HCT116 (cell line): ENCODE data around the gene FGF19. TPM values are rescaled to one million over a fixed set of nuclear protein-coding genes. Genes with fewer than 3 reads are reported as not detected.

Experiments used
- ATAC-seq: fragments of 200-7000 bp; cut with Tn5 transposase; 2 replicates; pipeline ENCODE4 v1.9.1; 2020; ENCODE audit warnings: mild to moderate bottlenecking, moderate library complexity
- BruUV-seq: library from RNA; stranded (reverse); fragments of 400-500 nt; replicated peaks from 2 replicates; lab custom pipeline; 2021; lab: Mats Ljungman, UMichigan
- CTCF ChIA-PET: fragments of 300-600 bp; sonication (Branson Sonifier 250); formaldehyde crosslinking; loops from one replicate; lab custom pipeline; 2021; ENCODE audit warnings: antibody characterized with exemption; lab: Charles Lee
- POLR2A ChIA-PET: fragments of 300-600, 350-600 bp; sonication (Branson Sonifier 250); formaldehyde crosslinking; loops from one replicate; lab custom pipeline; 2021; ENCODE audit warnings: antibody characterized with exemption; lab: Charles Lee
- RAD21 ChIA-PET, 2 experiments: fragments of 300-600 bp; sonication (Branson Sonifier 250); formaldehyde crosslinking; loops; one replicate each; lab custom pipeline; 2023; ENCODE audit warnings: low total read pairs in 2 of 2; ENCODE audit not compliant: uncharacterized antibody in 2 of 2, unreplicated experiment in 2 of 2, low non-redundant PET in 1 of 2; lab: Charles Lee
- DNase-seq: peaks from one replicate; pipeline ENCODE4 v3.0.0-alpha.2; 2010; ENCODE audit warnings: low read depth, low spot score
- H2AFZ ChIP-seq: fragments of 200-600 bp; shearing (Covaris generic), sonication (generic); 2 replicates; pipeline ENCODE4 v1.6.1; 2017; ENCODE audit warnings: low read depth, mixed run types, mixed read lengths, antibody characterized with exemption, low read length; ENCODE audit not compliant: poor library complexity, severe bottlenecking
- H3K27ac ChIP-seq: 2 replicates; pipeline ENCODE4 v1.5.1; 2012; ENCODE audit warnings: low read depth, low read length
- H3K27me3 ChIP-seq: fragments of 200-600 bp; sonication (generic); 2 replicates; pipeline ENCODE4 v1.6.1; 2016; ENCODE audit warnings: mixed run types, low read length, mixed read lengths; ENCODE audit not compliant: insufficient read depth
- H3K36me3 ChIP-seq, 2 experiments: fragments of 200-500 bp in 1 of 2; fragments of 200-600 bp in 1 of 2; sonication (Bioruptor generic) in 1 of 2; sonication (generic) in 1 of 2; 2 replicates each; pipeline versions ENCODE4 v1.5.1 to v1.6.1; 2014 to 2016; ENCODE audit warnings: low read length in 2 of 2, inconsistent platforms in 1 of 2, mixed read lengths in 1 of 2, mixed run types in 1 of 2; ENCODE audit not compliant: insufficient read depth in 2 of 2, control insufficient read depth in 1 of 2
- H3K4me1 ChIP-seq, 2 experiments: fragments of 200-600 bp in 1 of 2; sonication (generic) in 1 of 2; 2 replicates each; pipeline versions ENCODE4 v1.5.1 to v1.6.1; 2012 to 2017; ENCODE audit warnings: low read length in 2 of 2, inconsistent platforms in 1 of 2, mild to moderate bottlenecking in 1 of 2, mixed read lengths in 1 of 2, mixed run types in 1 of 2, moderate library complexity in 1 of 2; ENCODE audit not compliant: insufficient read depth in 2 of 2, control insufficient read depth in 1 of 2
- H3K4me2 ChIP-seq: fragments of 200-600 bp; sonication (generic); 2 replicates; pipeline ENCODE4 v1.6.1; 2017; ENCODE audit warnings: mixed run types, low read length, mixed read lengths
- H3K4me3 ChIP-seq, 2 experiments: fragments of 200-600 bp in 1 of 2; sonication (generic) in 1 of 2; replicated peaks in 1 of 2; 2 replicates each; pipeline ENCODE4 v1.5.1; 2011 to 2016; ENCODE audit warnings: low read length in 2 of 2, control low read depth in 1 of 2, low read depth in 1 of 2, mild to moderate bottlenecking in 1 of 2, mixed read lengths in 1 of 2, mixed run types in 1 of 2
- H3K79me2 ChIP-seq: fragments of 200-600 bp; sonication (generic); 2 replicates; pipeline ENCODE4 v1.6.1; 2017; ENCODE audit warnings: mild to moderate bottlenecking, mixed run types, low read length, moderate library complexity, mixed read lengths; ENCODE audit not compliant: insufficient read depth
- H3K9ac ChIP-seq: fragments of 200-600 bp; sonication (generic); 2 replicates; pipeline ENCODE4 v1.6.1; 2016; ENCODE audit warnings: low read length, mixed read lengths
- H3K9me2 ChIP-seq: fragments of 200-600 bp; sonication (generic), shearing (Covaris generic); 2 replicates; pipeline ENCODE4 v1.6.1; 2017; ENCODE audit warnings: mixed run types, mild to moderate bottlenecking, moderate library complexity; ENCODE audit not compliant: insufficient read depth
- H3K9me3 ChIP-seq, 2 experiments: fragments of 200-500 bp in 1 of 2; fragments of 200-600 bp in 1 of 2; sonication (Bioruptor generic) in 1 of 2; sonication (generic) in 1 of 2; 2 replicates each; pipeline ENCODE4 v1.6.1; 2014 to 2017; ENCODE audit warnings: low read length in 2 of 2, mixed read lengths in 2 of 2, inconsistent platforms in 1 of 2, low read depth in 1 of 2, mild to moderate bottlenecking in 1 of 2, mixed run types in 1 of 2, moderate library complexity in 1 of 2; ENCODE audit not compliant: control insufficient read depth in 1 of 2, insufficient read depth in 1 of 2
- H4K20me1 ChIP-seq: fragments of 200-600 bp; sonication (generic), shearing (Covaris generic); 2 replicates; pipeline ENCODE4 v1.6.1; 2017; ENCODE audit warnings: mixed run types, mild to moderate bottlenecking, moderate library complexity; ENCODE audit not compliant: insufficient read depth
- CBX3 ChIP-seq: IDR thresholded peaks from 2 replicates; pipeline ENCODE4 v1.6.1; 2012; ENCODE audit warnings: low read depth
- CEBPB ChIP-seq: IDR thresholded peaks from 2 replicates; pipeline ENCODE4 v1.6.1; 2012; ENCODE audit warnings: low read depth
- EGR1 ChIP-seq: IDR thresholded peaks from 2 replicates; pipeline ENCODE4 v1.6.1; 2012; ENCODE audit warnings: low read depth
- EZH2phosphoT487 ChIP-seq: fragments of 200-600 bp; IDR thresholded peaks from 2 replicates; pipeline ENCODE4 v1.6.1; 2018; ENCODE audit warnings: antibody characterized with exemption, borderline replicate concordance
- FOSL1 ChIP-seq: IDR thresholded peaks from 2 replicates; pipeline ENCODE4 v1.6.1; 2012; ENCODE audit warnings: low read depth
- JUND ChIP-seq: IDR thresholded peaks from 2 replicates; pipeline ENCODE4 v1.6.1; 2012
- POLR2A ChIP-seq: IDR thresholded peaks from 2 replicates; pipeline ENCODE4 v1.7.0; 2011; ENCODE audit warnings: borderline replicate concordance; ENCODE audit not compliant: insufficient read depth, insufficient read length; ENCODE audit errors: extremely low read depth
- POLR2AphosphoS5 ChIP-seq: IDR thresholded peaks from 2 replicates; pipeline ENCODE4 v1.6.1; 2011; ENCODE audit warnings: mild to moderate bottlenecking, low read depth, low read length, moderate library complexity
- SP1 ChIP-seq: IDR thresholded peaks from 2 replicates; pipeline ENCODE4 v1.6.1; 2012; ENCODE audit warnings: low read depth
- TCF7L2 ChIP-seq: IDR thresholded peaks from 2 replicates; pipeline ENCODE4 v1.7.0; 2011; ENCODE audit warnings: borderline replicate concordance, inconsistent platforms; ENCODE audit not compliant: insufficient read depth, insufficient read length; ENCODE audit errors: extremely low read depth
- YY1 ChIP-seq: IDR thresholded peaks from 2 replicates; pipeline ENCODE4 v1.6.1; 2011; ENCODE audit warnings: low read length, low read depth, moderate library complexity, mild to moderate bottlenecking; ENCODE audit not compliant: insufficient replicate concordance; ENCODE audit errors: extremely low read depth
- ZNF274 ChIP-seq: fragments of 200-500 bp; sonication (Bioruptor generic); IDR thresholded peaks from 2 replicates; pipeline ENCODE4 v1.6.1; 2014; ENCODE audit warnings: mild to moderate bottlenecking, low read depth, low read length, inconsistent platforms
- intact Hi-C: fragments of 100-400 bp; cut with micrococcal nuclease; formaldehyde crosslinking; loops from 2 replicates; pipeline ENCODE4 v1.10.0; 2022
- total RNA-seq: library from RNA; stranded (reverse); gene quantifications from one replicate; pipeline ENCODE4 v1.2.1, GENCODE V29; 2021; ENCODE audit not compliant: unreplicated experiment
- TF ChIP-seq, protein P1 (sequence below), 3 experiments: fragments of 200-600 bp in 1 of 3; sonication (generic) in 1 of 3; IDR thresholded peaks in 2 of 3; conservative IDR thresholded peaks in 1 of 3; 2 replicates each; pipeline ENCODE4 v1.5.1; 2012 to 2017; ENCODE audit warnings: low read depth in 2 of 3, low read length in 2 of 3, antibody characterized with exemption in 1 of 3, borderline replicate concordance in 1 of 3, control low read depth in 1 of 3, mild to moderate bottlenecking in 1 of 3, mixed read lengths in 1 of 3, mixed run types in 1 of 3, moderate library complexity in 1 of 3; ENCODE audit not compliant: insufficient read depth in 1 of 3
- TF ChIP-seq, protein P2 (sequence below): IDR thresholded peaks from 2 replicates; pipeline ENCODE4 v1.6.1; 2012
- TF ChIP-seq, protein P3 (sequence below): IDR thresholded peaks from 2 replicates; pipeline ENCODE4 v1.6.1; 2012
- TF ChIP-seq, protein P4 (sequence below): IDR thresholded peaks from 2 replicates; pipeline ENCODE4 v1.6.1; 2012; ENCODE audit warnings: low read depth

The FGF19 gene
- total RNA-seq, 1 experiment from 2014 or later: 37.5 TPM

DNA sequence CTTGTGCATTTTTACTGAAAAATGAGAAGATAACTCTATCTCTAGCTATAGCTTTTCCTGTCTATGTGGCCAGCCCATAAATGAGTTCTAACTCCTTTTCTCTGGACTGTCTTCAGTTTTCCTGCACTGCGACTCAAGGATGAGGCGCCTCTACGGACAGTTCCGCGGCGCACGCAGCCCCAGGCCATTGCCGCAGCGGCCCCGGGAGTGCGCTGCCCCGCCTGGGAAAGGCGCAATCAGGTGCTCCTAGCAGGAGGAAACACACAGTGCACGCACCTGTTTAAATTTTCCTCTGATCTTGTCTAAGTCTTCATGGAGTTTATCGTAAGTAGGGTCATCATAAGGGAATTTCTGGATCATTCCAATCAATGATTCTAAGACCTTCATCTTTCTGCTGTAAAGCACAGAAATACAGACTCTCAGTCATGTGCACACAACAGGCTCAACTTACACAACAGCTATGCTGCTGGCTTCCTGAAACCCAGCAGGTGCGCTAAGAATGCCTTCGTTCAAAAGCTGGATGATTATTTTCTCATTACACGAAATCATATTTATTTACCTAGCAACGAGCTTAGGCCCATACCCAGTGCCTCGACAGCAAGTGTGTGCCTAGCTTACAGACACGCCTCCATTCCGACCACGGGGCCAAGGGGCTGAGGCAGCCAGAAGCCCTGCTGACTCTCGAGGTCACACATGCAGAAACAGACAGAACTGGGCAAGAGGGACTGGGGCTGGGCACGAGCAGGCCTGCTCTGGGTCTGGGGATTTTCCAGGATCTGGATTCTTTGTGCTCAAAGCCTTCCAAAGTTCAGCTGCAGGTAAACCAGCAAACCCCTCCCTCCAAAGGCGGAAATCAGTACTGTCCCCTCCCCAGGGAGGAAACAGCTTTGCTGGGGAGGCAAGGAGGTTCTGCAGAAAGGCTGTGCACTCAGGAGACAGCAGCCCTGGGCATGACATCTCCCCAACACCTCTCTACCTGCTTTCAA lies 35.9 kb downstream of the FGF19 start:
- intact Hi-C loops: no loop called here
- H3K9ac ChIP-seq: no peak overlapping the region
- no peaks in the 10 kb centered on the region for H3K9me3 ChIP-seq
- peaks cover 9 to 21% of the 10 kb centered on the region in 2 experiments; a peak in 3 of 4 replicates for H3K36me3 ChIP-seq
- peaks cover 6% of the 10 kb centered on the region for H3K79me2 ChIP-seq
- no peaks in the 10 kb centered on the region for H3K27me3 ChIP-seq
- ATAC-seq: no peak
- H4K20me1 ChIP-seq: no peaks in the 10 kb centered on the region
- H3K4me3 ChIP-seq: no peak overlapping the region
- H3K27ac ChIP-seq: no peak overlapping the region
- ChIA-PET CTCF (interaction anchor here (1.7 to 3.0 kb wide), 2 partner anchors 375 to 566 kb away, joined by 4 to 11 read pairs; partner anchors contain the start of gene MYEOV), RAD21 (no interaction called here), POLR2A (no interaction called here)
- no peak overlapping the region for H2AFZ ChIP-seq
- DNase-seq: no peak
- BruUV-seq: no TSS peak
- no peak overlapping the region for H3K4me2 ChIP-seq
- peaks cover 0 to 10% of the 10 kb centered on the region in 2 experiments; a peak in 2 of 4 replicates for H3K4me1 ChIP-seq
- H3K9me2 ChIP-seq: no peaks in the 10 kb centered on the region
- no peak for TF ChIP-seq JUND
- TF ChIP-seq, protein P1, sequence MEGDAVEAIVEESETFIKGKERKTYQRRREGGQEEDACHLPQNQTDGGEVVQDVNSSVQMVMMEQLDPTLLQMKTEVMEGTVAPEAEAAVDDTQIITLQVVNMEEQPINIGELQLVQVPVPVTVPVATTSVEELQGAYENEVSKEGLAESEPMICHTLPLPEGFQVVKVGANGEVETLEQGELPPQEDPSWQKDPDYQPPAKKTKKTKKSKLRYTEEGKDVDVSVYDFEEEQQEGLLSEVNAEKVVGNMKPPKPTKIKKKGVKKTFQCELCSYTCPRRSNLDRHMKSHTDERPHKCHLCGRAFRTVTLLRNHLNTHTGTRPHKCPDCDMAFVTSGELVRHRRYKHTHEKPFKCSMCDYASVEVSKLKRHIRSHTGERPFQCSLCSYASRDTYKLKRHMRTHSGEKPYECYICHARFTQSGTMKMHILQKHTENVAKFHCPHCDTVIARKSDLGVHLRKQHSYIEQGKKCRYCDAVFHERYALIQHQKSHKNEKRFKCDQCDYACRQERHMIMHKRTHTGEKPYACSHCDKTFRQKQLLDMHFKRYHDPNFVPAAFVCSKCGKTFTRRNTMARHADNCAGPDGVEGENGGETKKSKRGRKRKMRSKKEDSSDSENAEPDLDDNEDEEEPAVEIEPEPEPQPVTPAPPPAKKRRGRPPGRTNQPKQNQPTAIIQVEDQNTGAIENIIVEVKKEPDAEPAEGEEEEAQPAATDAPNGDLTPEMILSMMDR (IDR thresholded peaks at IDR 0.05 in 2 of 3, conservative IDR thresholded peaks at IDR 0.05 in 1 of 3; ENCODE audit: borderline replicate concordance in 1 of 3, insufficient read depth in 1 of 3, low read depth in 2 of 3, low read length in 2 of 3): no peak
- no peak for TF ChIP-seq FOSL1
- TF ChIP-seq EZH2phosphoT487: no peak
- TF ChIP-seq, protein P2, sequence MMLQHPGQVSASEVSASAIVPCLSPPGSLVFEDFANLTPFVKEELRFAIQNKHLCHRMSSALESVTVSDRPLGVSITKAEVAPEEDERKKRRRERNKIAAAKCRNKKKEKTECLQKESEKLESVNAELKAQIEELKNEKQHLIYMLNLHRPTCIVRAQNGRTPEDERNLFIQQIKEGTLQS: no peak
- TF ChIP-seq YY1: no peak
- TF ChIP-seq, protein P3, sequence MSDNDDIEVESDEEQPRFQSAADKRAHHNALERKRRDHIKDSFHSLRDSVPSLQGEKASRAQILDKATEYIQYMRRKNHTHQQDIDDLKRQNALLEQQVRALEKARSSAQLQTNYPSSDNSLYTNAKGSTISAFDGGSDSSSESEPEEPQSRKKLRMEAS: no peak
- no peak for TF ChIP-seq POLR2A
- no peak for TF ChIP-seq ZNF274
- no peak for TF ChIP-seq TCF7L2
- no peak for TF ChIP-seq CBX3
- TF ChIP-seq, protein P4, sequence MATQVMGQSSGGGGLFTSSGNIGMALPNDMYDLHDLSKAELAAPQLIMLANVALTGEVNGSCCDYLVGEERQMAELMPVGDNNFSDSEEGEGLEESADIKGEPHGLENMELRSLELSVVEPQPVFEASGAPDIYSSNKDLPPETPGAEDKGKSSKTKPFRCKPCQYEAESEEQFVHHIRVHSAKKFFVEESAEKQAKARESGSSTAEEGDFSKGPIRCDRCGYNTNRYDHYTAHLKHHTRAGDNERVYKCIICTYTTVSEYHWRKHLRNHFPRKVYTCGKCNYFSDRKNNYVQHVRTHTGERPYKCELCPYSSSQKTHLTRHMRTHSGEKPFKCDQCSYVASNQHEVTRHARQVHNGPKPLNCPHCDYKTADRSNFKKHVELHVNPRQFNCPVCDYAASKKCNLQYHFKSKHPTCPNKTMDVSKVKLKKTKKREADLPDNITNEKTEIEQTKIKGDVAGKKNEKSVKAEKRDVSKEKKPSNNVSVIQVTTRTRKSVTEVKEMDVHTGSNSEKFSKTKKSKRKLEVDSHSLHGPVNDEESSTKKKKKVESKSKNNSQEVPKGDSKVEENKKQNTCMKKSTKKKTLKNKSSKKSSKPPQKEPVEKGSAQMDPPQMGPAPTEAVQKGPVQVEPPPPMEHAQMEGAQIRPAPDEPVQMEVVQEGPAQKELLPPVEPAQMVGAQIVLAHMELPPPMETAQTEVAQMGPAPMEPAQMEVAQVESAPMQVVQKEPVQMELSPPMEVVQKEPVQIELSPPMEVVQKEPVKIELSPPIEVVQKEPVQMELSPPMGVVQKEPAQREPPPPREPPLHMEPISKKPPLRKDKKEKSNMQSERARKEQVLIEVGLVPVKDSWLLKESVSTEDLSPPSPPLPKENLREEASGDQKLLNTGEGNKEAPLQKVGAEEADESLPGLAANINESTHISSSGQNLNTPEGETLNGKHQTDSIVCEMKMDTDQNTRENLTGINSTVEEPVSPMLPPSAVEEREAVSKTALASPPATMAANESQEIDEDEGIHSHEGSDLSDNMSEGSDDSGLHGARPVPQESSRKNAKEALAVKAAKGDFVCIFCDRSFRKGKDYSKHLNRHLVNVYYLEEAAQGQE: no peak
- no peak for TF ChIP-seq CEBPB
- TF ChIP-seq EGR1: no peak
- TF ChIP-seq POLR2AphosphoS5: no peak
- TF ChIP-seq SP1: no peak
